ENCODE data around the gene HOXD13. TPM values are rescaled to one million over a fixed set of nuclear protein-coding genes. Genes with fewer than 3 reads are reported as not detected.

Gene HOXD13
- total and polyA plus RNA-seq, 2 donors (not counting 3 experiments of a cell fraction or from before 2014, with no cell fraction given) = not detected

DNA sequence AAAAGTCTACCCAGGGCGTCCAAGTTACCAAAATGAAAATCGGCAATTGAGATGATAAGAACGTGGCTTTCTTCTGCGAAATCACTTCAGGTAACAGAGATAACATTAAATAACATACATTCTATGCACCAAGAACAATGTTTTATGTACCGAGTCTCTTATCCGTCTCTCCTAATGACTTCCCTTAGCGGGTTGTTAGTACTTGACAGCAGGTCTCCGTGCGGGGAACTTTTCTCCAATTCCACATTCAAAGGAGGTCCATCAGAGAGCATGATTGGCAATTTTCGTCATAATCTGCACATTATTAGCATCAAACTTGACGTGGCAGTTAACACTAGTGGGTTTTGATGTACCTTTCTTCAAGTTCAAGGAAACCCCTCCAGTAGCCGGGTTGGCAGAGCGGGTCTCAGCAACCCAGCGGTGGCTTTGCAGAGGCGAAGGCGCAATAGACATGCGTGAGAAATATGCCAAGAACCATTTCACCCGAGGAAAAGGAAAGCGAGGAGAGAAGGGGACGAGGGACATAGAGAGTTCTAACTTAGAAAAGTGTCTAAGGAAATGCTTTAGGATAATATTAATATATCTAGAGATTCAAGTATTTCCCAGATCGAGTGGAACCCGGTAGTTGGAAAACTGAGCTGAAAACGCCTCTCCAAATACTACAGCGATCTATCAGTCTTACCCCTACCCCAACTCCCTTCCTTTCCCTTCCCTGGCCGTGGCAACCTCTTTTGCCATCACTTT lies 13.8 kb upstream of the HOXD13 start:
- DNase-seq (ENCODE audit: low read depth, low spot score) (no peak), FAIRE-seq (no peak)
- ChIA-PET CTCF (interaction anchor here (1.3 to 2.8 kb wide), 5 partner anchors 8 to 771 kb away, joined by 3 to 19 read pairs (median 10); no protein-coding TSS in a partner anchor), POLR2A (no interaction called here)
- Histone ChIP-seq H3K36me3 (ENCODE audit: control insufficient read depth in 2 of 2, extremely low read depth in 1 of 2, insufficient read depth in 2 of 2, low read length in 2 of 2) (no peaks in the 10 kb centered on the region), H3K27ac (ENCODE audit: insufficient read depth, low read depth, low read length) (no peak overlapping the region), H3K9me3 (replicated peaks; ENCODE audit: control insufficient read depth, insufficient read depth, low read length) (no peaks in the 10 kb centered on the region), H3K9me1 (replicated peaks; ENCODE audit: control insufficient read depth, extremely low read depth, insufficient read depth, low read length) (no peaks in the 10 kb centered on the region), H3K4me2 (ENCODE audit: insufficient read depth, low read length) (no peak overlapping the region), H3K79me2 (ENCODE audit: control insufficient read depth, insufficient read depth, low read length) (no peaks in the 10 kb centered on the region), H4K20me1 (replicated peaks; ENCODE audit: control insufficient read depth, extremely low read depth, insufficient read depth, low read length) (peaks cover 2% of the 10 kb centered on the region), H2AFZ (ENCODE audit: low read depth, low read length) (no peak overlapping the region), H3K4me1 (ENCODE audit: control insufficient read depth, extremely low read depth, insufficient read depth, low read length) (no peaks in the 10 kb centered on the region), H3K9ac (replicated peaks; ENCODE audit: extremely low read depth, insufficient read depth, low read length) (no peak overlapping the region), H3K4me3 (replicated peaks in 1 of 3; ENCODE audit: insufficient read depth in 1 of 3, low read depth in 1 of 3, low read length in 3 of 3) (no peak overlapping the region), H3K27me3 (ENCODE audit: control insufficient read depth in 2 of 2, insufficient read depth in 2 of 2, low read length in 2 of 2) (peaks cover 79 to 97% of the 10 kb centered on the region in 2 experiments)
- intact Hi-C loops (cut with micrococcal nuclease) (no loop called here), dilution Hi-C loops (cut with MboI; ENCODE audit: extremely low pct_ligation_motif_present, low sequenced_read_pairs) (no loop called here)
- no TSS peak for BruUV-seq (replicated peaks)
- TF ChIP-seq EZH2 (IDR thresholded peaks at IDR 0.05; ENCODE audit: borderline replicate concordance, low read depth, low read length, severe bottlenecking) = peak; percentile 87
- TF ChIP-seq, protein P1, sequence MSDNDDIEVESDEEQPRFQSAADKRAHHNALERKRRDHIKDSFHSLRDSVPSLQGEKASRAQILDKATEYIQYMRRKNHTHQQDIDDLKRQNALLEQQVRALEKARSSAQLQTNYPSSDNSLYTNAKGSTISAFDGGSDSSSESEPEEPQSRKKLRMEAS (IDR thresholded peaks at IDR 0.05; ENCODE audit: insufficient read depth, insufficient read length) = no peak

- FAIRE-seq (peak; percentile 50), DNase-seq (ENCODE audit: low read depth, low spot score) (no peak)
- H3K9me3 ChIP-seq (replicated peaks; ENCODE audit: control insufficient read depth, insufficient read depth, low read length) = no peaks in the 10 kb centered on the region
- intact Hi-C loops (cut with micrococcal nuclease) (no loop called here), dilution Hi-C loops (cut with MboI; ENCODE audit: extremely low pct_ligation_motif_present, low sequenced_read_pairs) (no loop called here)
- no peak overlapping the region for H3K27ac ChIP-seq (ENCODE audit: insufficient read depth, low read depth, low read length)
- no peak overlapping the region for H2AFZ ChIP-seq (ENCODE audit: low read depth, low read length)
- BruUV-seq (replicated peaks) = no TSS peak
- no peak overlapping the region for H3K4me3 ChIP-seq (replicated peaks in 1 of 3; ENCODE audit: insufficient read depth in 1 of 3, low read depth in 1 of 3, low read length in 3 of 3)
- peaks cover 2% of the 10 kb centered on the region for H4K20me1 ChIP-seq (replicated peaks; ENCODE audit: control insufficient read depth, extremely low read depth, insufficient read depth, low read length)
- H3K4me1 ChIP-seq (ENCODE audit: control insufficient read depth, extremely low read depth, insufficient read depth, low read length) = no peaks in the 10 kb centered on the region
- ChIA-PET POLR2A (no interaction called here), CTCF (interaction anchor here (1.3 to 2.8 kb wide), 5 partner anchors 8 to 771 kb away, joined by 3 to 19 read pairs (median 10); no protein-coding TSS in a partner anchor)
- peak; percentile 62 for TF ChIP-seq EZH2 (IDR thresholded peaks at IDR 0.05; ENCODE audit: borderline replicate concordance, low read depth, low read length, severe bottlenecking)
- no peak for TF ChIP-seq POLR2A (IDR thresholded peaks at IDR 0.05; ENCODE audit: low read depth, low read length)
- no peak overlapping the region for H3K9ac ChIP-seq (replicated peaks; ENCODE audit: extremely low read depth, insufficient read depth, low read length)
- H3K79me2 ChIP-seq (ENCODE audit: control insufficient read depth, insufficient read depth, low read length) = no peaks in the 10 kb centered on the region
- H3K27me3 ChIP-seq (ENCODE audit: control insufficient read depth in 2 of 2, insufficient read depth in 2 of 2, low read length in 2 of 2) = peaks cover 80 to 97% of the 10 kb centered on the region in 2 experiments
- no peaks in the 10 kb centered on the region for H3K36me3 ChIP-seq (ENCODE audit: control insufficient read depth in 2 of 2, extremely low read depth in 1 of 2, insufficient read depth in 2 of 2, low read length in 2 of 2)
- H3K9me1 ChIP-seq (replicated peaks; ENCODE audit: control insufficient read depth, extremely low read depth, insufficient read depth, low read length) = no peaks in the 10 kb centered on the region
- H3K4me2 ChIP-seq (ENCODE audit: insufficient read depth, low read length) = no peak overlapping the region
Measured at GRCh38 chr2:176079285-176079830, 13.2 kb upstream of the HOXD13 start.
